ENCODE results near the gene PUS7L. TPM values are rescaled to one million over a fixed set of nuclear protein-coding genes. Genes with fewer than 3 reads are reported as not detected.

The PUS7L gene
- total and polyA plus RNA-seq, 7 experiments from 2014 or later = 14.0 to 39.0 (median 24.5) TPM

DNA sequence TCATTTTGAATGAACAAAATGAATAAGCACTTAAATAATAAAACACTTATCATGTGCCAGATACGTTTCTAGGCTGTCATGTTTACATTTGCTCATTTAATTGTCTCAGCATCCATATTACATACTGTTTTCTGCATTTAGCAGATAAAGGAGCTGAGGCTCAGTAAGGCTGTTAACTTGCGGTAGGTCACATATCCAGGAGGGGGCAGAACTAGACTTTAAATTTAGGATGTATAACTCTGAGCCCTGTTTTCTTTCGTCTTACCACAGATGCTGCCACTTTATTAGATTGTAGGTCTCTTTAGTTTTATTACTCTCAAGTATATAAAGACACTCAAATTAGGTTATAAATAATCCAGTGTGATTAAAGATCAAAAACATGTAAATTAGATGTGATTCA is 17.9 kb upstream of the PUS7L start:
- intact Hi-C loops (cut with micrococcal nuclease) = loop anchor here (1.0 to 5.0 kb wide), 4 partner anchors 17 to 161 kb away; no protein-coding TSS in a partner anchor
- no peak overlapping the region for H3K27ac ChIP-seq (ENCODE audit: low read depth, low read length)
- ATAC-seq (peak; percentile 66), DNase-seq (peak in 7 of 9 donors; percentile 19 to 55 (median 38))
- H3K9me3 ChIP-seq (ENCODE audit: control insufficient read depth in 2 of 3, low read length in 3 of 3) = no peaks in the 10 kb centered on the region
- Mint-ChIP-seq H3K27ac (no peak overlapping the region), H3K9me3 (no peaks in the 10 kb centered on the region), H3K4me1 (peaks cover 0 to 12% (median 6%) of the 10 kb centered on the region in 7 donors), H3K4me3 (no peak overlapping the region), H3K36me3 (peaks cover 0 to 32% (median 14%) of the 10 kb centered on the region in 5 donors), H3K27me3 (no peaks in the 10 kb centered on the region)
- H3K36me3 ChIP-seq (ENCODE audit: control insufficient read depth in 2 of 3, insufficient read depth in 3 of 3, low read length in 3 of 3) = peaks cover 17 to 67% (median 39%) of the 10 kb centered on the region in 3 experiments
- POLR2A ChIA-PET = interaction anchor here (0.6 to 2.2 kb wide), 3 partner anchors 18 to 52 kb away, joined by 3 to 9 read pairs (median 5); partner anchors contain the start of genes IRAK4, PUS7L and TWF1
- no peak overlapping the region for H3K4me3 ChIP-seq (ENCODE audit: low read length)
- H3K4me1 ChIP-seq (ENCODE audit: control insufficient read depth in 2 of 2, insufficient read depth in 2 of 2, low read length in 2 of 2) = no peaks in the 10 kb centered on the region
- no peaks in the 10 kb centered on the region for H3K27me3 ChIP-seq (ENCODE audit: control insufficient read depth in 2 of 2, insufficient read depth in 2 of 2, low read length in 2 of 2)
- CTCF ChIA-PET = interaction anchor here (4.0 kb wide), 1 partner anchor 107 kb away, joined by 39 read pairs; no protein-coding TSS in a partner anchor

DNA sequence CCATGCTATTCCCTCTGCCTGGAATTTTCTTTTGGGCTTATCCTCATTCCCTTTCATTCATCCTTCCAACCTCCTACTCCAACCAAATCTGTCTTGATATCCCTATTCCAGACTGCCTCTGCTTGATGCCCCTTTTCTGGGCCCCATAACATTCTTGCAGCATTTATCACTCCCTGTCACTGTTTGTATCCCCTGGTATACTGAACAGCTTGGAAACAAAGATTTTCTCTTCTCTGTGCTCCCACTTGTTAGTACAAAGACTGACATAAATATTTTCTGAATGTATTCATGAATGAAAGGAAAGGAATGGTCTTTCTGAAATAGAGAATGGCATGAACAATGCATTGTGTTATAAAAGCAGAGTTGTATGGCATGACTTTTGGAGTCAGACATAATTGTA is 7.7 kb upstream of the PUS7L start:
- CTCF ChIA-PET = no interaction called here
- DNase-seq (no peak), ATAC-seq (no peak)
- Mint-ChIP-seq H3K27me3 (no peaks in the 10 kb centered on the region), H3K9me3 (peaks cover 0 to 3% (median 0%) of the 10 kb centered on the region in 11 donors), H3K27ac (no peak overlapping the region), H3K4me3 (no peak overlapping the region), H3K4me1 (peaks cover 21 to 49% (median 45%) of the 10 kb centered on the region in 7 donors), H3K36me3 (peaks cover 5 to 47% (median 27%) of the 10 kb centered on the region in 5 donors)
- Histone ChIP-seq H3K4me3 (ENCODE audit: low read length) (no peak overlapping the region), H3K4me1 (ENCODE audit: control insufficient read depth in 2 of 2, insufficient read depth in 2 of 2, low read length in 2 of 2) (peaks cover 19 to 20% of the 10 kb centered on the region in 2 donors), H3K36me3 (ENCODE audit: control insufficient read depth in 2 of 3, insufficient read depth in 3 of 3, low read length in 3 of 3) (peaks cover 5 to 29% (median 7%) of the 10 kb centered on the region in 3 experiments), H3K9me3 (ENCODE audit: control insufficient read depth in 2 of 3, low read length in 3 of 3) (no peaks in the 10 kb centered on the region), H3K27ac (ENCODE audit: low read depth, low read length) (no peak overlapping the region), H3K27me3 (ENCODE audit: control insufficient read depth in 2 of 2, insufficient read depth in 2 of 2, low read length in 2 of 2) (no peaks in the 10 kb centered on the region)
- POLR2A ChIA-PET = no interaction called here
- intact Hi-C loops (cut with micrococcal nuclease) = no loop called here

DNA sequence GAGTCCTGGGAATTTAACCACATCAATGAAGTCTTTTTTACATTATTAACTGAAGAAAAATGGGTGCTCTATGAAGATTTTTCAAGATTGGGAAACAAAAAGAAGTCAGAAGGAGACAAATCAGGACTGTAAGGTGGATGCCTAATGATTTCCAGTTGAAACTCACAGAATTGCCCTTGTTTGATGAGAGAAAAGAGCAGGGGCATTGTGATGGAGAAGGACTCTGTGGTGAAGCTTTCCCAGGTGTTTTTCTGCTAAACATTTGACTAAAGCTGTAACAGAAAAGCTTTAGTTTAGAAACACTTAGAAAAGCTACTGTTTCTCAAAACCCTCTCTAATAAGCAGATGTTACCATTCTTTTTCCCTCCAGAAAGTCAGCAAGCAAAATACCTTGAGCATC is 5.9 kb upstream of the PUS7L start:
- Mint-ChIP-seq H3K4me1 (peaks cover 32 to 48% (median 43%) of the 10 kb centered on the region in 7 donors), H3K27me3 (no peaks in the 10 kb centered on the region)
- no peaks in the 10 kb centered on the region for H3K27me3 ChIP-seq (ENCODE audit: control insufficient read depth in 2 of 2, insufficient read depth in 2 of 2, low read length in 2 of 2)

DNA sequence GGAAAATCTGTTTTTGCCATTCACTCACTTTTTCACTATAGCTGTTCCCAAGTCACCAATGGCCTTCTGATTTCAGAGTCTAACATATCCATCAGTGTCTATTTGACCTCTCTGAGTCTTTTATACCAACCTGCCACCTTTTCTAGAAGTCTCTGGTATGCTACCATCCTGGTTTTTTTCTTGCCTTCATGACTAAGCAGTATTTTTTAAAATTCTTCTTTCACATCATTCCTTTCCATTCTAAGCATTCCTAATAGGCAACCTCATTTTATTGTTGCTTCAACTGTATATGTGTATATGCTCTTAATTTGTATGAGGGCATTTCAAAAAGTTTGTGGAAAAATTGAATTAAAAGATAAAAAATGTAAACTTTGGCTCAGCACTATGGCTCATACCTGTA is 5.2 kb upstream of the PUS7L start:
- Mint-ChIP-seq H3K36me3 (peaks cover 0 to 29% (median 8%) of the 10 kb centered on the region in 5 donors), H3K4me1 (peaks cover 34 to 52% (median 46%) of the 10 kb centered on the region in 7 donors), H3K27me3 (no peaks in the 10 kb centered on the region), H3K27ac (no peak overlapping the region), H3K9me3 (peaks cover 0 to 3% (median 0%) of the 10 kb centered on the region in 11 donors), H3K4me3 (peak overlapping the region in 4 of 10 donors; percentile 9 to 48 (median 30))
- Histone ChIP-seq H3K27me3 (ENCODE audit: control insufficient read depth in 2 of 2, insufficient read depth in 2 of 2, low read length in 2 of 2) (no peaks in the 10 kb centered on the region), H3K4me3 (ENCODE audit: low read length) (no peak overlapping the region), H3K9me3 (ENCODE audit: control insufficient read depth in 2 of 3, low read length in 3 of 3) (no peaks in the 10 kb centered on the region), H3K4me1 (ENCODE audit: control insufficient read depth in 2 of 2, insufficient read depth in 2 of 2, low read length in 2 of 2) (peaks cover 31 to 35% of the 10 kb centered on the region in 2 donors), H3K27ac (ENCODE audit: low read depth, low read length) (no peak overlapping the region), H3K36me3 (ENCODE audit: control insufficient read depth in 2 of 3, insufficient read depth in 3 of 3, low read length in 3 of 3) (peaks cover 0 to 7% (median 7%) of the 10 kb centered on the region in 3 experiments)
- CTCF ChIA-PET = interaction anchor here (1.2 kb wide), 1 partner anchor 119 kb away, joined by 4 read pairs; no protein-coding TSS in a partner anchor
- POLR2A ChIA-PET = interaction anchor here (7.3 kb wide), 1 partner anchor 43 kb away, joined by 76 read pairs; the partner anchor contains the start of gene TWF1
- intact Hi-C loops (cut with micrococcal nuclease) = no loop called here
- DNase-seq = no peak
- no peak for ATAC-seq

More for the DNA sequence above, 5.9 kb upstream of the PUS7L start:
- H3K9me3 ChIP-seq (ENCODE audit: control insufficient read depth in 2 of 3, low read length in 3 of 3) = no peaks in the 10 kb centered on the region
- intact Hi-C loops (cut with micrococcal nuclease) = no loop called here
- DNase-seq = no peak
- ChIA-PET POLR2A (interaction anchor here (1.3 kb wide), 1 partner anchor 69 kb away, joined by 3 read pairs; no protein-coding TSS in a partner anchor), CTCF (interaction anchor here (0.6 kb wide), 1 partner anchor 34 kb away, joined by 3 read pairs; no protein-coding TSS in a partner anchor)
- Mint-ChIP-seq H3K9me3 (peaks cover 0 to 3% (median 0%) of the 10 kb centered on the region in 11 donors), H3K4me3 (no peak overlapping the region), H3K27ac (no peak overlapping the region), H3K36me3 (peaks cover 0 to 37% (median 12%) of the 10 kb centered on the region in 5 donors)
- H3K4me3 ChIP-seq (ENCODE audit: low read length) = no peak overlapping the region
- ATAC-seq = no peak
- H3K4me1 ChIP-seq (ENCODE audit: control insufficient read depth in 2 of 2, insufficient read depth in 2 of 2, low read length in 2 of 2) = peaks cover 31 to 35% of the 10 kb centered on the region in 2 donors
- H3K36me3 ChIP-seq (ENCODE audit: control insufficient read depth in 2 of 3, insufficient read depth in 3 of 3, low read length in 3 of 3) = peaks cover 0 to 14% (median 7%) of the 10 kb centered on the region in 3 experiments
- no peak overlapping the region for H3K27ac ChIP-seq (ENCODE audit: low read depth, low read length)

GRCh38 chr12:43762596-43762995 is 4.0 kb upstream of the PUS7L start:
- intact Hi-C loops (cut with micrococcal nuclease) = no loop called here
- no peaks in the 10 kb centered on the region for H3K27me3 Mint-ChIP-seq
- DNase-seq = no peak
- ATAC-seq = no peak
- POLR2A ChIA-PET = interaction anchor here (0.6 to 7.3 kb wide), 3 partner anchors 24 to 247 kb away, joined by 3 to 76 read pairs (median 3); partner anchors contain the start of gene TWF1
- H3K27ac ChIP-seq (ENCODE audit: low read depth, low read length) = no peak overlapping the region
- no peaks in the 10 kb centered on the region for H3K36me3 ChIP-seq (ENCODE audit: control insufficient read depth in 2 of 3, insufficient read depth in 3 of 3, low read length in 3 of 3)
- no peak overlapping the region for H3K4me3 ChIP-seq (ENCODE audit: low read length)
- H3K4me3 Mint-ChIP-seq = peak overlapping the region in 8 of 10 donors; percentile 3 to 99 (median 81)
- peaks cover 37 to 39% of the 10 kb centered on the region in 2 donors for H3K4me1 ChIP-seq (ENCODE audit: control insufficient read depth in 2 of 2, insufficient read depth in 2 of 2, low read length in 2 of 2)
- H3K36me3 Mint-ChIP-seq = peaks cover 0 to 25% (median 0%) of the 10 kb centered on the region in 5 donors
- H3K9me3 Mint-ChIP-seq = peaks cover 0 to 3% (median 0%) of the 10 kb centered on the region in 11 donors
- no peaks in the 10 kb centered on the region for H3K27me3 ChIP-seq (ENCODE audit: control insufficient read depth in 2 of 2, insufficient read depth in 2 of 2, low read length in 2 of 2)
- H3K4me1 Mint-ChIP-seq = peaks cover 39 to 58% (median 54%) of the 10 kb centered on the region in 7 donors
- H3K9me3 ChIP-seq (ENCODE audit: control insufficient read depth in 2 of 3, low read length in 3 of 3) = no peaks in the 10 kb centered on the region
- CTCF ChIA-PET = no interaction called here
- peak overlapping the region in 3 of 9 donors; percentile 22 to 75 (median 63) for H3K27ac Mint-ChIP-seq

DNA sequence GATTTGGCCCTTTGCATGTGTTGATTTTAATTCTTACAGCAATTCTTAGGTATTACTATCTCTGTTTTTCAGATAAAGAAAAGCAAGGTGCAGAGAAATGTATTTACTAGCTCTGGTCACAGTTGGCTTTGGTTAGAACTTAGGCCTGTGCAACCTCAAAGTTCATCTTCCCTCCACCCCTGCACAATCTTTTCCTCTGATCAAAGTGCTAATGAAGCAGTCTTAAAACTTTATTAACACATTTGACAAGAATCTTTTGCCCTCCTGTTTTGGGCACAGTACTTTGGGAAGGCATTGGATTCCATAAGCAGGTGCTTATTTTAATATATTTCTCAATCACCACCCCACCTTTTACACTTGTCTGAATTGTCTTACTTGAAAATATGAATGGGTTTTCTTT is 2.9 kb upstream of the PUS7L start:
- POLR2A ChIA-PET = interaction anchor here (0.6 to 7.3 kb wide), 4 partner anchors 36 to 74 kb away, joined by 3 to 76 read pairs (median 4); partner anchors contain the start of genes TMEM117 and TWF1
- Histone ChIP-seq H3K27me3 (ENCODE audit: control insufficient read depth in 2 of 2, insufficient read depth in 2 of 2, low read length in 2 of 2) (no peaks in the 10 kb centered on the region), H3K4me1 (ENCODE audit: control insufficient read depth in 2 of 2, insufficient read depth in 2 of 2, low read length in 2 of 2) (peaks cover 39 to 41% of the 10 kb centered on the region in 2 donors), H3K36me3 (ENCODE audit: control insufficient read depth in 2 of 3, insufficient read depth in 3 of 3, low read length in 3 of 3) (no peaks in the 10 kb centered on the region), H3K27ac (ENCODE audit: low read depth, low read length) (no peak overlapping the region), H3K9me3 (ENCODE audit: control insufficient read depth in 2 of 3, low read length in 3 of 3) (no peaks in the 10 kb centered on the region), H3K4me3 (ENCODE audit: low read length) (no peak overlapping the region)
- Mint-ChIP-seq H3K27me3 (no peaks in the 10 kb centered on the region), H3K4me3 (peak overlapping the region; percentile 54 to 99 (median 74)), H3K27ac (peak overlapping the region in 8 of 9 donors; percentile 2 to 99 (median 50)), H3K9me3 (peaks cover 0 to 3% (median 0%) of the 10 kb centered on the region in 11 donors), H3K36me3 (peaks cover under 1 to 27% (median 2%) of the 10 kb centered on the region in 5 donors), H3K4me1 (peaks cover 43 to 67% (median 63%) of the 10 kb centered on the region in 7 donors)
- no peak for DNase-seq
- no peak for ATAC-seq
- intact Hi-C loops (cut with micrococcal nuclease) = no loop called here
- CTCF ChIA-PET = no interaction called here
